Heart left ventricle (tissue), 16 donors: ENCODE data around the gene VPREB3. TPM values are rescaled to one million over a fixed set of nuclear protein-coding genes. Genes with fewer than 3 reads are reported as not detected.
A peak's percentile ranks its signal among the peaks of the same experiment; 100 is the strongest.

Source experiments
- ATAC-seq, 4 donors: fragments of 200-7000 bp; cut with Tn5 transposase; one replicate each; pipeline ENCODE4 v1.9.1; 2020 to 2022; ENCODE audit warnings: moderate library complexity in 4 of 4, mild to moderate bottlenecking in 3 of 4, moderate number of reproducible peaks in 1 of 4
- DNase-seq, 5 donors: peaks; one replicate each; pipeline ENCODE4 v3.0.0-alpha.2; 2020
- H3K27ac ChIP-seq, 12 donors: fragments of 200-600 bp; sonication (generic) in 4 of 12; one replicate each; pipeline versions ENCODE4 v1.5.0 to v1.8.0; 2016 to 2022; ENCODE audit warnings: mild to moderate bottlenecking in 2 of 12
- H3K27me3 ChIP-seq, 9 donors: fragments of 200-600 bp; sonication (generic) in 2 of 9; one replicate each; pipeline versions ENCODE4 v1.5.1 to v1.8.0; 2016 to 2022; ENCODE audit warnings: mild to moderate bottlenecking in 3 of 9
- H3K36me3 ChIP-seq, 9 donors: fragments of 200-600 bp; sonication (generic) in 2 of 9; one replicate each; pipeline versions ENCODE4 v1.5.0 to v1.8.0; 2018 to 2022; ENCODE audit warnings: mild to moderate bottlenecking in 2 of 9
- H3K4me1 ChIP-seq, 12 donors: fragments of 200-600 bp; sonication (generic) in 4 of 12; one replicate each; pipeline versions ENCODE4 v1.5.0 to v1.8.0; 2016 to 2022; ENCODE audit warnings: mild to moderate bottlenecking in 3 of 12
- H3K4me3 ChIP-seq, 12 donors: fragments of 200-600 bp; sonication (generic) in 4 of 12; one replicate each; pipeline versions ENCODE4 v1.5.0 to v1.8.0; 2017 to 2022; ENCODE audit warnings: mild to moderate bottlenecking in 9 of 12, moderate library complexity in 4 of 12
- H3K9me3 ChIP-seq, 12 donors: fragments of 200-600 bp; sonication (generic) in 4 of 12; one replicate each; pipeline versions ENCODE4 v1.5.0 to v1.8.0; 2016 to 2022; ENCODE audit warnings: mild to moderate bottlenecking in 1 of 12
- CTCF ChIP-seq, 12 donors: fragments of 200-600 bp; sonication (generic) in 4 of 12; IDR thresholded peaks; one replicate each; pipeline versions ENCODE4 v1.5.0 to v1.8.0; 2018 to 2022; ENCODE audit warnings: antibody characterized with exemption in 12 of 12, mild to moderate bottlenecking in 5 of 12
- POLR2A ChIP-seq, 2 donors: fragments of 450-650 bp; IDR thresholded peaks; one replicate each; pipeline ENCODE4 v1.6.1; 2017; ENCODE audit warnings: antibody characterized with exemption in 2 of 2, mild to moderate bottlenecking in 2 of 2, moderate library complexity in 2 of 2
- WGBS, 4 donors: extraction: QIAGEN DNeasy Blood & Tissue Kit in 2 of 4; methylation state at CpG; one replicate each; pipeline versions ENCODE4 v1.1.5 to v1.1.7; 2013 to 2018; 5-methylcytosine and 5-hydroxymethylcytosine counted together
- intact Hi-C, 10 donors: fragments of 100-400 bp; cut with DNase I; formaldehyde crosslinking; loops; one replicate each; pipeline versions ENCODE4 v1.11.1 to v1.14.2; 2022
- polyA plus RNA-seq, 2 donors: library from polyadenylated mRNA; stranded (reverse); fragments of 200-250 nt; gene quantifications; one replicate each; pipeline ENCODE4 v1.2.3, GENCODE V29; 2013
- total RNA-seq, 9 donors: library from RNA; depleted of rRNA in 2 of 9; stranded (reverse); fragments of >200 nt in 2 of 9; fragmentation: NEBNext Ultra II Directional in 3 of 9; extraction: Animal tissue kit (Norgen Biotek cat#: 25700) in 3 of 9; gene quantifications; one replicate each; pipeline versions ENCODE4 v1.1.0 to v1.2.4, GENCODE V29; 2016 to 2023
- donor health status: ischemic (EF 13 %, LVEDD 7.1; RV severe dilation, severe dysfunction).
- donor health status: healthy with polysubstance abuse.
- donor health status: DM: no; HTN: yes; CAD: no.
- donor health status: DM: no; HTN: no; CAD: no.
- donor health status: ischemic (EF 25% LVEDD 6.9; RV normal size, moderate dysfunction).
- donor health status: ischemic (EF 25% LVEDD 5.7; RV mildly dilated, moderate dysfunction).
- donor health status: healthy.
- donor health status: DM: yes; HTN: yes; CAD: no.
- donor health status: ischemic (EF 35%, LVEDD 5.7; RV mildly dilated, moderate dysfunction).
- donor health status: nonischemic (EF 11% LVEDD 7.7; RV severe dilation, severe dysfunction).
- donor health status: DM: yes; HTN: yes; CAD: no.
- donor health status: PGD.
- donor health status: ischemic (EF 29% LVEDD 5.4; RV normal size, mild dysfunction).
- donor health status: nonischemic (EF 23%, LVEDD 6.1; RV moderate dilation, normal function).

The VPREB3 gene
- total and polyA plus RNA-seq, 11 donors: 0.63 to 3.2 (median 0.77) TPM; not detected in 3

GRCh38 chr22:23801238-23801821 lies 47.1 kb upstream of the VPREB3 start:
- Histone ChIP-seq H3K27me3 (no peaks in the 10 kb centered on the region), H3K27ac (no peak overlapping the region), H3K4me3 (no peak overlapping the region), H3K9me3 (no peaks in the 10 kb centered on the region), H3K4me1 (peaks cover 0 to 5% (median 0%) of the 10 kb centered on the region in 12 donors), H3K36me3 (peaks cover 0 to 97% (median 88%) of the 10 kb centered on the region in 9 donors)
- TF ChIP-seq POLR2A (IDR thresholded peaks at IDR 0.05) (no peak), CTCF (IDR thresholded peaks at IDR 0.05) (no peak)
- intact Hi-C loops: no loop called here
- ATAC-seq (no peak), DNase-seq (no peak)
- 89 to 91% (median 91%) methylated on average over 11 of the region's 11 CpGs for WGBS, 4 donors

- ATAC-seq (no peak), DNase-seq (peak in 1 of 5 donors; percentile 39)
- Histone ChIP-seq H3K9me3 (no peaks in the 10 kb centered on the region), H3K27ac (no peak overlapping the region), H3K36me3 (peaks cover 0 to 97% (median 88%) of the 10 kb centered on the region in 9 donors), H3K27me3 (no peaks in the 10 kb centered on the region), H3K4me3 (no peak overlapping the region), H3K4me1 (peaks cover 0 to 5% (median 0%) of the 10 kb centered on the region in 12 donors)
- WGBS, 4 donors: 90 to 93% (median 92%) methylated on average over 16 to 18 of the region's 18 CpGs
- intact Hi-C loops: no loop called here
- TF ChIP-seq CTCF (IDR thresholded peaks at IDR 0.05): no peak
- no peak for TF ChIP-seq POLR2A (IDR thresholded peaks at IDR 0.05)
Observed at GRCh38 chr22:23800297-23801237, 46.3 kb upstream of the VPREB3 start.

GRCh38 chr22:23796461-23796860 lies 42.2 kb upstream of the VPREB3 start:
- peaks cover 0 to 97% (median 86%) of the 10 kb centered on the region in 9 donors for H3K36me3 ChIP-seq

More at GRCh38 chr22:23796461-23796860, 42.2 kb upstream of the VPREB3 start:
- TF ChIP-seq CTCF (IDR thresholded peaks at IDR 0.05) (no peak), POLR2A (IDR thresholded peaks at IDR 0.05) (no peak)
- Histone ChIP-seq H3K4me3 (no peak overlapping the region), H3K27ac (no peak overlapping the region), H3K4me1 (peaks cover 0 to 8% (median 5%) of the 10 kb centered on the region in 12 donors), H3K9me3 (no peaks in the 10 kb centered on the region), H3K27me3 (no peaks in the 10 kb centered on the region)
- intact Hi-C loops: no loop called here
- ATAC-seq (no peak), DNase-seq (no peak)
- WGBS, 4 donors: 65 to 78% (median 68%) methylated on average over 5 of the region's 5 CpGs
